GM12878 (cell line): Measurements from ENCODE around the gene USP35. TPM values are rescaled to one million over a fixed set of nuclear protein-coding genes. Genes with fewer than 3 reads are reported as not detected.

ENCODE experiments used
- ASH2L ChIP-seq: fragments of 300-600, 200-600 bp; sonication (generic); IDR thresholded peaks from 2 replicates; pipeline ENCODE4 v1.6.1; 2017; ENCODE audit warnings: low read depth, mild to moderate bottlenecking, borderline replicate concordance
- CBX3 ChIP-seq: fragments of 200-600 bp; sonication (generic); IDR thresholded peaks from 2 replicates; pipeline ENCODE4 v1.6.1; 2016; ENCODE audit warnings: low read depth, borderline replicate concordance
- CTCF ChIP-seq, 3 experiments: IDR thresholded peaks in 2 of 3; conservative IDR thresholded peaks in 1 of 3; 2 replicates each; pipeline ENCODE4 v1.5.1; 2011; ENCODE audit warnings: low read depth in 3 of 3, low read length in 3 of 3, mild to moderate bottlenecking in 3 of 3, control low read depth in 2 of 3, moderate library complexity in 2 of 3, inconsistent platforms in 1 of 3, mixed read lengths in 1 of 3; ENCODE audit not compliant: control insufficient read depth in 2 of 3, insufficient read depth in 1 of 3; ENCODE audit errors: extremely low read depth in 1 of 3
- DPF2 ChIP-seq: fragments of 450-650 bp; IDR thresholded peaks from 2 replicates; pipeline ENCODE4 v1.6.1; 2017; ENCODE audit warnings: mild to moderate bottlenecking
- EGR1 ChIP-seq, 2 experiments: IDR thresholded peaks; 1 replicate in 1 of 2; 2 replicates in 1 of 2; pipeline ENCODE4 v1.6.1; 2011 to 2012; ENCODE audit warnings: low read depth in 2 of 2, low read length in 2 of 2, borderline replicate concordance in 1 of 2, mild to moderate bottlenecking in 1 of 2, moderate library complexity in 1 of 2
- ETV6 ChIP-seq, 2 experiments: fragments of 450-650 bp in 1 of 2; IDR thresholded peaks in 1 of 2; conservative IDR thresholded peaks in 1 of 2; 2 replicates each; pipeline ENCODE4 v1.6.1; 2014; ENCODE audit warnings: antibody characterized with exemption in 1 of 2, borderline replicate concordance in 1 of 2, low read depth in 1 of 2, mild to moderate bottlenecking in 1 of 2, moderate library complexity in 1 of 2
- HCFC1 ChIP-seq: fragments of 150-350 bp; IDR thresholded peaks from 2 replicates; pipeline ENCODE4 v1.6.1; 2014; ENCODE audit warnings: low read length
- IKZF1 ChIP-seq: fragments of 450-650 bp; conservative IDR thresholded peaks from 2 replicates; pipeline ENCODE4 v1.6.1; 2017; ENCODE audit warnings: antibody characterized with exemption, mild to moderate bottlenecking
- IRF3 ChIP-seq: fragments of 450-650 bp; IDR thresholded peaks from 2 replicates; pipeline ENCODE4 v1.6.1; 2014; ENCODE audit warnings: mild to moderate bottlenecking
- NRF1 ChIP-seq: conservative IDR thresholded peaks from 2 replicates; pipeline ENCODE4 v1.6.1; 2011; ENCODE audit warnings: mild to moderate bottlenecking, low read depth, low read length, improper control_type of control experiment
- RELB ChIP-seq: fragments of 450-650 bp; IDR thresholded peaks from 2 replicates; pipeline ENCODE4 v1.6.1; 2017; ENCODE audit warnings: low read depth, mild to moderate bottlenecking, moderate library complexity
- SKIL ChIP-seq: fragments of 450-650 bp; IDR thresholded peaks from 2 replicates; pipeline ENCODE4 v1.6.1; 2017; ENCODE audit warnings: mild to moderate bottlenecking, low read depth, inconsistent platforms; ENCODE audit not compliant: poor library complexity, severe bottlenecking
- SRF ChIP-seq, 2 experiments: IDR thresholded peaks; 2 replicates each; pipeline ENCODE4 v1.6.1; 2011; ENCODE audit warnings: low read depth in 2 of 2, low read length in 2 of 2, mild to moderate bottlenecking in 1 of 2, moderate library complexity in 1 of 2
- TARDBP ChIP-seq: IDR thresholded peaks from 2 replicates; pipeline ENCODE4 v1.6.1; 2016; ENCODE audit warnings: borderline replicate concordance
- ZBTB40 ChIP-seq: fragments of 450-650 bp; IDR thresholded peaks from 2 replicates; pipeline ENCODE4 v1.6.1; 2016; ENCODE audit warnings: mild to moderate bottlenecking, moderate library complexity, borderline replicate concordance
- ZNF207 ChIP-seq: fragments of 450-650 bp; IDR thresholded peaks from 2 replicates; pipeline ENCODE4 v1.6.1; 2014; ENCODE audit warnings: antibody characterized with exemption, mild to moderate bottlenecking, borderline replicate concordance
- polyA plus RNA-seq, 11 experiments: library from polyadenylated mRNA; depleted of rRNA in 4 of 11; unstranded in 6 of 11; stranded (reverse) in 5 of 11; fragments of >200 nt; fragmentation: Nextera tagmentation in 4 of 11; fragmentation: Illumina TruSeq in 1 of 11; extraction: Ambion mirVana in 4 of 11; extraction: Trizol in 1 of 11; gene quantifications; 1 replicate in 1 of 11; 2 replicates in 10 of 11; pipeline versions ENCODE4 v1.2.1 to v1.2.3, GENCODE V29; 2011 to 2016; ENCODE audit warnings: inconsistent platforms in 2 of 11, missing spikeins in 2 of 11, low read depth in 1 of 11
- total RNA-seq, 4 experiments: library from RNA; depleted of rRNA in 3 of 4; stranded (reverse); fragments of >200 nt in 3 of 4; fragmentation: Illumina TruSeq in 1 of 4; extraction: Trizol in 1 of 4; gene quantifications; 2 replicates each; pipeline versions ENCODE4 v1.2.1 to v1.2.3, GENCODE V29; 2013 to 2021

USP35 gene
- total and polyA plus RNA-seq, 10 of the 15 experiments (the other 5 are each of a cell fraction or from before 2014, with no cell fraction given): 0.13 to 6.4 (median 3.1) TPM; not detected in 1

- TF ChIP-seq CTCF (IDR thresholded peaks at IDR 0.05 in 2 of 3, conservative IDR thresholded peaks at IDR 0.05 in 1 of 3; ENCODE audit: control insufficient read depth in 2 of 3, extremely low read depth in 1 of 3, insufficient read depth in 1 of 3, low read depth in 3 of 3, low read length in 3 of 3) (no peak), NRF1 (no peak; the same call in 1 of the 2 replicates), TARDBP (0 out of 2 replicates have a peak, but pooled peaks have one; percentile 83), CBX3 (no peak), ETV6 (conservative IDR thresholded peaks at IDR 0.05 in 1 of 2, IDR thresholded peaks at IDR 0.05 in 1 of 2; ENCODE audit: borderline replicate concordance in 1 of 2, low read depth in 1 of 2) (no peak), ZBTB40 (no peak; the same call in 1 of the 2 replicates), IRF3 (no peak), HCFC1 (peak; percentile 98), SRF (IDR thresholded peaks at IDR 0.05; ENCODE audit: low read depth in 2 of 2, low read length in 2 of 2) (0 out of 4 replicates have a peak, but pooled peaks of 1 of the 2 experiments have one; percentile 11), IKZF1 (peak; percentile 96), SKIL (no peak), RELB (peak; percentile 94), EGR1 (IDR thresholded peaks at IDR 0.05; ENCODE audit: borderline replicate concordance in 1 of 2, low read depth in 2 of 2, low read length in 2 of 2) (peak in 1 of 2 experiments; percentile 67; a peak in 1 of 3 replicates), ASH2L (no peak), DPF2 (no peak), ZNF207 (peak; percentile 81; the same call in 1 of the 2 replicates)
Measured at GRCh38 chr11:78188286-78189173, at the start of gene USP35, which contains the start of gene KCTD21 (continued).
